K562 (cell line): Measurements from ENCODE around the gene CD69. TPM values are rescaled to one million over a fixed set of nuclear protein-coding genes. Genes with fewer than 3 reads are reported as not detected.

Experiments used
- ATAC-seq: fragments of 200-7000 bp; cut with Tn5 transposase; 3 replicates; pipeline ENCODE4 v1.9.1; 2020; ENCODE audit warnings: moderate library complexity
- BruUV-seq: library from RNA; stranded (reverse); fragments of 400-500 nt; replicated peaks from 2 replicates; lab custom pipeline; 2021; lab: Mats Ljungman, UMichigan
- CTCF ChIA-PET: fragments of 300-600 bp; formaldehyde crosslinking; extraction: SDS; loops from one replicate; lab custom pipeline; 2021; ENCODE audit warnings: low intra/inter-chr PET ratio; lab: Yijun Ruan, JAX
- POLR2A ChIA-PET: fragments of 300-600, 350-650 bp; sonication (Branson Sonifier 250); formaldehyde crosslinking; extraction: SDS; loops from one replicate; lab custom pipeline; 2021; ENCODE audit warnings: antibody characterized with exemption, inconsistent platforms; lab: Yijun Ruan, JAX
- DNase-seq, 4 experiments: peaks; one replicate each; pipeline versions ENCODE4 v3.0.0 to v3.0.0-alpha.2; 2011 to 2018; ENCODE audit warnings: low spot score in 3 of 4, mixed read lengths in 3 of 4; ENCODE audit errors: extremely low read depth in 1 of 4
- FAIRE-seq: peaks from 2 replicates; lab custom pipeline; 2011; peaks lifted over from hg19 to GRCh38; lab: Jason Lieb, UNC
- H2AFZ ChIP-seq: 2 replicates; pipeline ENCODE4 v1.6.0; 2011; ENCODE audit warnings: low read depth, low read length, control low read depth, inconsistent platforms
- H3K27ac ChIP-seq: fragments of 200-600 bp; 3 replicates; pipeline ENCODE4 v1.8.0; 2011; ENCODE audit warnings: low read depth, mild to moderate bottlenecking, control low read depth, inconsistent platforms, low read length, moderate library complexity, mixed read lengths; ENCODE audit errors: extremely low read depth
- H3K27me3 ChIP-seq, 2 experiments: fragments of 300-600 bp in 1 of 2; 2 replicates in 1 of 2; 3 replicates in 1 of 2; pipeline versions ENCODE4 v1.6.0 to v1.8.0; 2011; ENCODE audit warnings: inconsistent platforms in 2 of 2, low read length in 2 of 2, mild to moderate bottlenecking in 1 of 2, mixed read lengths in 1 of 2, moderate library complexity in 1 of 2; ENCODE audit not compliant: control insufficient read depth in 2 of 2, insufficient read depth in 2 of 2
- H3K36me3 ChIP-seq: fragments of 300-600 bp; 3 replicates; pipeline ENCODE4 v1.8.0; 2011; ENCODE audit warnings: mild to moderate bottlenecking, low read length, inconsistent platforms; ENCODE audit not compliant: control insufficient read depth, insufficient read depth
- H3K4me1 ChIP-seq, 2 experiments: fragments of 200-600 bp in 1 of 2; replicated peaks in 1 of 2; 2 replicates in 1 of 2; 3 replicates in 1 of 2; pipeline versions ENCODE4 v1.5.1 to v1.8.0; 2011; ENCODE audit warnings: inconsistent platforms in 2 of 2, low read length in 2 of 2, mild to moderate bottlenecking in 1 of 2, mixed read lengths in 1 of 2, moderate library complexity in 1 of 2; ENCODE audit not compliant: control insufficient read depth in 2 of 2, insufficient read depth in 2 of 2
- H3K4me2 ChIP-seq: 2 replicates; pipeline ENCODE4 v1.6.1; 2011; ENCODE audit warnings: low read length, control low read depth, inconsistent platforms, mixed read lengths; ENCODE audit not compliant: insufficient read depth
- H3K4me3 ChIP-seq: fragments of 200-600 bp; sonication (generic), shearing (Covaris generic); 2 replicates; pipeline ENCODE4 v1.5.1; 2016; ENCODE audit warnings: control low read depth, inconsistent platforms
- H3K79me2 ChIP-seq: fragments of 200-600 bp; 3 replicates; pipeline ENCODE4 v1.8.0; 2011; ENCODE audit warnings: low read length, inconsistent platforms; ENCODE audit not compliant: control insufficient read depth, insufficient read depth
- H3K9ac ChIP-seq, 2 experiments: 2 replicates each; pipeline versions ENCODE4 v1.6.0 to v1.6.1; 2011; ENCODE audit warnings: low read depth in 2 of 2, low read length in 2 of 2, control low read depth in 1 of 2, inconsistent platforms in 1 of 2, mild to moderate bottlenecking in 1 of 2, mixed read lengths in 1 of 2; ENCODE audit not compliant: insufficient read depth in 1 of 2
- H3K9me1 ChIP-seq: one replicate; pipeline ENCODE4 v1.6.0; 2011; ENCODE audit warnings: inconsistent platforms, mild to moderate bottlenecking, low read length, moderate library complexity; ENCODE audit not compliant: control insufficient read depth, insufficient read depth
- H3K9me3 ChIP-seq: replicated peaks from 2 replicates; pipeline ENCODE4 v1.5.1; 2011; ENCODE audit warnings: low read depth, low read length, inconsistent platforms; ENCODE audit not compliant: control insufficient read depth, insufficient read depth
- H4K20me1 ChIP-seq: replicated peaks from 2 replicates; pipeline ENCODE4 v1.6.1; 2011; ENCODE audit warnings: low read length, inconsistent platforms, mixed read lengths; ENCODE audit not compliant: control insufficient read depth, insufficient read depth
- ATF4 ChIP-seq: fragments of 450-650 bp; formaldehyde crosslinking; IDR thresholded peaks from 2 replicates; pipeline ENCODE4 v1.4.0; 2022; ENCODE audit warnings: mild to moderate bottlenecking, moderate library complexity
- DDX20 ChIP-seq: fragments of 450-650 bp; IDR thresholded peaks from 2 replicates; pipeline ENCODE4 v1.6.1; 2016; ENCODE audit warnings: missing genetic modification characterization, low read depth, mild to moderate bottlenecking, missing compliant biosample characterization, moderate library complexity
- DLX4 ChIP-seq: fragments of 250-450 bp; sonication (Bioruptor Pico); IDR thresholded peaks from 2 replicates; pipeline ENCODE4 v1.6.1; 2021; ENCODE audit warnings: mild to moderate bottlenecking
- GABPB2 ChIP-seq: fragments of 250-450 bp; sonication (Bioruptor Pico); conservative IDR thresholded peaks from 2 replicates; pipeline ENCODE4 v1.5.1; 2021; ENCODE audit warnings: mild to moderate bottlenecking
- MAFK ChIP-seq: IDR thresholded peaks from 2 replicates; pipeline ENCODE4 v1.6.1; 2011; ENCODE audit warnings: low read length, improper control_type of control experiment
- NFIX ChIP-seq: fragments of 250-450 bp; sonication (Bioruptor Pico); IDR thresholded peaks from 2 replicates; pipeline ENCODE4 v1.4.0; 2020; ENCODE audit warnings: low read depth, mild to moderate bottlenecking, moderate library complexity
- RBM22 ChIP-seq: fragments of 200-400 bp; formaldehyde crosslinking; IDR thresholded peaks from 2 replicates; pipeline ENCODE4 v1.6.1; 2018; ENCODE audit warnings: low read length, low read depth; ENCODE audit not compliant: poor library complexity, severe bottlenecking
- TAF1 ChIP-seq: IDR thresholded peaks from 2 replicates; pipeline ENCODE4 v1.6.1; 2011; ENCODE audit warnings: mild to moderate bottlenecking, low read length, moderate library complexity; ENCODE audit not compliant: insufficient read depth, control insufficient read depth, severe bottlenecking; ENCODE audit errors: extremely low read depth
- TAL1 ChIP-seq: fragments of 450-650 bp; IDR thresholded peaks from 2 replicates; pipeline ENCODE4 v1.6.1; 2016; ENCODE audit warnings: mild to moderate bottlenecking
- TARDBP ChIP-seq: fragments of 450-650 bp; IDR thresholded peaks from 2 replicates; pipeline ENCODE4 v1.6.1; 2016
- THRA ChIP-seq: fragments of 450-650 bp; IDR thresholded peaks from 2 replicates; pipeline ENCODE4 v1.6.1; 2017; ENCODE audit warnings: mild to moderate bottlenecking, moderate library complexity
- ZFPM2 ChIP-seq: fragments of 250-450 bp; sonication (Bioruptor Pico); IDR thresholded peaks from 2 replicates; pipeline ENCODE4 v1.5.1; 2022; ENCODE audit warnings: mild to moderate bottlenecking
- ZNF407 ChIP-seq: fragments of 450-650 bp; IDR thresholded peaks from 2 replicates; pipeline ENCODE4 v1.6.1; 2016; ENCODE audit warnings: low read depth
- WGBS: fragments of 100-300 bp; shearing (Covaris generic); methylation state at CpG from one replicate; pipeline ENCODE4 v1.1.6; 2016; ENCODE audit warnings: low coverage, mixed read lengths; ENCODE audit not compliant: insufficient coverage; ENCODE audit errors: missing lambda C conversion rate; 5-methylcytosine and 5-hydroxymethylcytosine counted together
- in situ Hi-C: fragments of 300-500 bp; cut with MboI; formaldehyde crosslinking; loops from 4 replicates; pipeline ENCODE4 v1.15.0; 2018; ENCODE audit warnings: inconsistent platforms, mixed read lengths
- intact Hi-C: fragments of 100-400 bp; cut with micrococcal nuclease; formaldehyde crosslinking; loops from 2 replicates; pipeline ENCODE4 v1.14.2; 2022
- polyA plus RNA-seq, 8 experiments: library from polyadenylated mRNA; depleted of rRNA in 4 of 8; stranded (reverse) in 5 of 8; unstranded in 3 of 8; fragments of >200 nt; fragmentation: Nextera tagmentation in 2 of 8; fragmentation: Illumina TruSeq in 1 of 8; extraction: Ambion mirVana in 2 of 8; extraction: Trizol in 1 of 8; gene quantifications; 2 replicates each; pipeline versions ENCODE4 v1.2.1 to v1.2.3, GENCODE V29; 2011 to 2014; ENCODE audit warnings: inconsistent platforms in 1 of 8, missing spikeins in 1 of 8
- total RNA-seq, 7 experiments: library from RNA; depleted of rRNA in 6 of 7; stranded (reverse); fragments of >200 nt in 6 of 7; fragmentation: Illumina TruSeq in 2 of 7; extraction: Trizol in 2 of 7; gene quantifications; 2 replicates each; pipeline versions ENCODE4 v1.2.1 to v1.2.3, GENCODE V29; 2011 to 2021; ENCODE audit warnings: low replicate concordance in 1 of 7

CD69 gene
- total and polyA plus RNA-seq, 9 of the 15 experiments (the other 6 are each of a cell fraction or from before 2014, with no cell fraction given) = 11.7 to 243 (median 54.4) TPM

GRCh38 chr12:9805883-9806282 lies 45.2 kb upstream of the CD69 start:
- H4K20me1 ChIP-seq = no peaks in the 10 kb centered on the region
- no peaks in the 10 kb centered on the region for H3K36me3 ChIP-seq
- WGBS = 51% methylated on average over 2 of the region's 2 CpGs
- H3K27me3 ChIP-seq = no peaks in the 10 kb centered on the region
- no peak for FAIRE-seq
- H2AFZ ChIP-seq = no peak overlapping the region
- DNase-seq = no peak
- POLR2A ChIA-PET = interaction anchor here (0.6 kb wide), 1 partner anchor 35 kb away, joined by 3 read pairs; no protein-coding TSS in a partner anchor
- no peak overlapping the region for H3K4me3 ChIP-seq
- no TSS peak for BruUV-seq
- H3K9me1 ChIP-seq = no peaks in the 10 kb centered on the region
- no peaks in the 10 kb centered on the region for H3K79me2 ChIP-seq
- no peaks in the 10 kb centered on the region for H3K4me1 ChIP-seq
- H3K9ac ChIP-seq = no peak overlapping the region
- intact Hi-C loops = no loop called here
- no peak for ATAC-seq
- in situ Hi-C loops = loop anchor here (25.0 kb wide), 1 partner anchor 331 kb away; the partner anchor contains the start of gene CLEC7A
- H3K27ac ChIP-seq = no peak overlapping the region
- no peak overlapping the region for H3K4me2 ChIP-seq
- CTCF ChIA-PET = no interaction called here
- H3K9me3 ChIP-seq = no peaks in the 10 kb centered on the region
- TF ChIP-seq TAF1 (no peak), ZNF407 (no peak), MAFK (no peak), RBM22 (no peak), DLX4 (CRISPR knock-in tag) (no peak), ZFPM2 (no peak), NFIX (CRISPR knock-in tag) (no peak), THRA (no peak), GABPB2 (CRISPR knock-in tag) (no peak), TAL1 (no peak), ATF4 (CRISPR knock-in tag) (no peak), TARDBP (no peak), DDX20 (tag) (no peak)
